HG03520 (cell line): ENCODE measurements around the gene FAM53A.
"Not testable (repeated sequence)": the region's sequence is repeated elsewhere in the genome, so short reads cannot be mapped to it uniquely, and the experiment has no call there.

Experiments
- ATAC-seq: cut with Tn5 transposase; IDR thresholded peaks from one replicate; pipeline ENCODE4 v1.9.1; 2021; ENCODE audit warnings: mild to moderate bottlenecking, moderate library complexity; ENCODE audit not compliant: unreplicated experiment

The FAM53A gene

DNA sequence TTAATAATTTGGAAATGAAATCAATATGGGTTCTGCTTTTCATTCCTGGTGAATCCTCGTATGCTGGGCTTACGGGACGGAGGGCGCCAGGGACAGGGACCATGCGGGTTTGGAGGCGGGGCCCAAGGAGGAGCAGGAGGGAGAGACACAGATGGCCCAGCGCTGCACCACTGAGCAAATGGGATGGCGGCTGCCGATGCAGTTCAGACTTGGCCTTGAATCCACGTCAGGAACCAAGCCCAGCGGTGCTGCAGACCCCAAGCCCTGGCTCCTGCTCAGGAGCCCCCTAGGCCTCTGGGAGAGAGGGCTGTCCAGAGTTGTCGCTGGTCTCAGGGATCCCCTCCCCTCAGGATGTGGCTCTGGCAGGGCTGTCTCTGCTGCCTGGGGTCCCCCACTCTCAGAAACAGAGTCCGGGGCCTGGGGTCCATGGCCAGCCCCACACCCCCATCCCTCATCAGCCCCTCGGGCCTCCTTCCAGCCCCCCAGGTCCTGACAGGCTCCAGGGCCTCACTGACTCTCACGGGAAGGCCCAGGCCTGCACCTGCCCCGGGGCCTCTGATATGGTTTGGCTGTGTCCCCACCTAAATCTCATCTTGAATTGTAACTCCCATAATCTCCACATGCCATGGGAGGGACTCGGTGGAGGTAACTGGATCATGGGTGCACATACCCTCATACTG is 75.2 kb downstream of the FAM53A start:
- ATAC-seq, result no peak

DNA sequence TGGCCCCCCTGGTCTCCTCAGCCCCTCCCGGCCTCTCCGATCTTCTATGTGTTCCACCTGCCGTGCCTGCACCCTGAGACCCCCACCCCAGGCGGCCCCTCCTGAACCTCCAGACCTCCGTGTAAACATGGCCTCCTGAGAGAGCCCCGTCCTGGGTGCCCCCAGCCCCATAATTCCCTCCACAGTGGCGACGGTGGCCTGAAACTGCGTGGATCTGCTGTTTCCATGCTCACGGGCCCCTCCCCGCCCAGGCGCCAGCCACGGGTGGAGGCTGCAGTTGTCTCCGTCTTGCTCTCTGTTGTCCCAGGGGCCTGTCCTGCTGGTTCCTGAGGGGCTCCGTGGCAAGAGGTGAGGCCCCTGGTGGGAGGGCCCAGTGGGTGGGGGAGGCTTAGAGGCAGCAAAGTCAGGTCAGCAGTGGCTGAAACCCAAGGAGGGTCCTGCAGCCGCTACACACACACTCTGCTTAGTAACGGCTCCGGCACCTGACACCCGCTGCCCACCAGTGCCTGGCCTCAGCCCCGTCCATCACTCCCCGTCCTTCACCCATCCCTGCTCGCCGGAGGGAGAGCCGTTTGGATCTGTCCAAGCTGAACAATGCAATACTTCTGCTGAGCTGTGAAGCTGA is 75.8 kb downstream of the FAM53A start:
- ATAC-seq, result no peak

DNA sequence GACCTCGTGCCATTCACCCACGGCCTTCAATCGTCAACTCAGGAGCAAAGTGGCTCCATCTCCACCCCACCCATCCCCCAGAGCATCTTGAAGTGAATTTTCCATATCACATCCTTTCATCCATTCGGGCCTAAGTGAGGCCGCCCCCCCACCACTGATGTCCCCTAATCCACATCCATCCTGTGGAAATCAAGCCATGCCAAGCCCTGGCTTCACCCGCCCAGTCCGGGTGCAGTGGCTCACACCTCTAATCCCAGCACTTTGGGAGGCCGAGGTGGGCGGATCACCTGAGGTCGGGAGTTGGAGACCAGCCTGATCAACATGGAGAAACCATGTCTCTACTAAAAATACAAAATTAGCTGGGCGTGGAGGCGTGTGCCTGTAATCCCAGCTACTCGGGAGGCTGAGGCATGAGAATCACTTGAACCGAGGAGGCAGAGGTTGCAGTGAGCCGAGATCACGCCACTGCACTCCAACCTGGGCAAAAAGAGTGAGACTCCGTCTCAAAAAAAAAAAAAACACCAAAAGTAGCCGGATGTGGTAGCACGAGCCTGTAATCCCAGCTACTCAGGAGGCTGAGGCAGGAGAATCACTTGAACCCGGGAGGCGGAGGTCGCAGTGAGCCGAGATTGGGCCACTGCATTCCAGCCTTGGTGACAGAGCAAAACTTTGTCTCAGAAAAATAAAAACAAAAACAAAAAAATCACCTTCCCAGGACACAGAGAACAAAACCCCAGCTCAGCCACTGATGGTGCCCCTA is 76.5 kb downstream of the FAM53A start:
- ATAC-seq, result not testable (repeated sequence)

DNA sequence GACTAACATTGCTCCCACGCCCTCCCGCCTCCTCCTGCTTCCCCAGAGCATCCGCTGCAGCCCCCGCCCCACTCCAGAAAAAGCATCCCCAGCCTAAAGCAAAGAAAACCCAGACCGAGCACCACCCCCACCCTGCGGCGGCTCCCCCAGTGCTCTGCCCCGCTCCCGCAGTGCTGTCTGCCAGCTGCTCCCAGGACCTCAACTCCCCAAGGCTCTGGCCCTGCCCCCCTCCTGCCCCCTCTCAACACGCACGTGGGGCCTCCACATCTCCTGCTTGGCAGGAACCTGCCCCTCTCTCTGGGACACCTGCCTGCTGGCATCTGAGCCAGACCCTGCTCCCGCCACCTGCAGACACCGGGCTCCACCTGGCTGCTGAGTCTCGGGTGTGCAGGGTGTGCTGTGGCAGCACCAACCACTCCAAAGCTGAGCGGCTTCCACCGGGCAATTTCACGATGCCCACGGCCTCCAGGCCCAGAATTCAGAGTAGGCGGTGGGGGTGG is 79.4 kb downstream of the FAM53A start:
- no peak for ATAC-seq

DNA sequence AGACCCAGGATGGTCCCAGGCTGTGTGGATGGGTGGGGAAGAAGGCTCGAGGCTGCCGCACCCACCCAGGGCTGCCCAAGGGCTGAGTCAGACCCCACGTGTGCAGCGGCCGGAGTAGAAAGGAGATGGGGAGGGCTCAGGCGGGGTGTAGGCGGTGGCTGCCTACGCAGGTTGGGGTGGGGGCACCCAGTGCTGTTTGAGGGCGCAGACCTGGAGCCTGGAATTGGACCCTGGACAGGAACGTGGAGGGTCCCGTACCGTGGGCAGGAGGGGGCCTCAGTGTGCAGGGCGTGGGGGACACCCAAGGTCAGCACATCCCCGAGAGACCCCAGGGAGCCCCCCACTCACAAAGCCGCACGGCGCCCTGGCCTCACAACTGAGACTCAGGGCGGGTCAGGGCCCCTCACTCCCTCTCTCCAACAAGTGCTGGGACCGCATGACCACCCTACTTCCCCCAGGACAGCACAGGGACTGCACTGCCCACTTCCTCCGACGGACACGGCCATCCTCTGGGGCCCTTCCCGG is 79.9 kb downstream of the FAM53A start:
- no peak for ATAC-seq

DNA sequence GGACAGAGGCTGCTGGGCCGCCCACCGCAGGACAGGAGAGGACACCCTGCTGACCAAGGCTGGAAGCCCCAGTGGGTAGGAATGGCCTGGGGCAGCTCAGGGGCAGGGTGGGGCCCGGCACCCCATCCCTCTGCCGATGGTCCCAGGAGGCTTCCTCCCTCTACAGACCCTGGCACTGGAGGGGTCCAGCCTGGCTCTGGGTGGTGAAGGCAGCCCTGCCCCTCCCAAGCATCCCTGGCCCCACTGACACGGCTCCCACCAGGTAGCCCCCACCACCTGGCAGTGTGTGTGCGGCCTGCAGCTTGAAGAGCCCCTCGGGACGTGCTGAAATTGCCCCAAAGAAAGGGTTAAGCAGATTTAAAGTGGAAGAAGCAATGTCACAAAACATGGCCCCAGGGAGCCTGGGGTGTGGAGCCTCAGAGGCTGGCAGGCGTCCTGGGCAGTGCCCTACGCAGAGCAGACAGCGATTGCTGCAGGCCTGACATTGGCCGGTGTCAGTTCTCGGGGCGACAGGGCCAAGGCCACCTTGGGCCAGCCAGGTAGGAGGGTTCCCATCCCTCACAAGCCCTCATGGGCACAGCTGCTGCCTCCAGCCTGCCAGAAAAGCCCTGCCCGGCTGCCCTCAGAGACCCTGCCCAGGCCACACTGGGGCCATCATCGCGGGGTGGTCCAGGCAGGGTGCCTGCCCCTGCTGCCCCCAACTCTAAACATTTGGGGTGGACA is 80.5 kb downstream of the FAM53A start:
- no peak for ATAC-seq

DNA sequence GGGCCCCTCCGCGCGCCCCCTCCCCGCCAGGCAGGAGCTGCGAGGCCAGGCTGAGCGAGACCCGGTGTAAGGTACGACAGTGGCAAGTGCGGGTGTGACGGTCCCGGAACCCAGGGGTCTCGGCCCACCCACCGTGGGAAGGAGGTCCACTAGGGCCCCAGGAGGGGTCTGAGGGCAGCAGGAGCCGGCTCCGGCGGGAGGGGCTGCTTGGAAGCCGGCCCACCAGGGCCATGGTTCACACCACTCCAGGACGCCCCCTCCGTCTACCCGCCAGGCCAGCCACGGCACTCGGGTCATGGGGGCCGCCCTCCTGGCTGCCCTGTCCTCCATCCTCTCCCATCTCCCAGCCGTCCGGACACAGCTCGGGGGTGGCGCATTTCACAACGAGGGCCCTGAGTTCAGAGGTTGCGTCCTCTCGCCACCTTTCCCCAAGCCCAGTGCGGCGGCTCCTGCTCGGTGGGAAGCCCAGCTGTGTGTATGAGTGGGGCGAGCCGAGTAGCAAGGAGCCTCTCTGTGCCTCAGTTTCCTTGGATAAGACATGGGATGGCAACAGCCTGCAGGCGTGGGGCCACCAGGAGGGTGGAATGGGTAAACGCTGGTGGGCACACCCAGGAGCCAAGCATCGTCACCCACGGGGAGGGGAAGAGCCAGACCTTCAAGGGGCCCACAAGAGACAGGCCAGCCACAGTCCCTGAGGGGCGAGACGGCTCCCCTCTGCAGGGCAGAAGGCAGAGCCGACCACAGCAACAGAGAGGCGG is 81.3 kb downstream of the FAM53A start:
- no peak for ATAC-seq

DNA sequence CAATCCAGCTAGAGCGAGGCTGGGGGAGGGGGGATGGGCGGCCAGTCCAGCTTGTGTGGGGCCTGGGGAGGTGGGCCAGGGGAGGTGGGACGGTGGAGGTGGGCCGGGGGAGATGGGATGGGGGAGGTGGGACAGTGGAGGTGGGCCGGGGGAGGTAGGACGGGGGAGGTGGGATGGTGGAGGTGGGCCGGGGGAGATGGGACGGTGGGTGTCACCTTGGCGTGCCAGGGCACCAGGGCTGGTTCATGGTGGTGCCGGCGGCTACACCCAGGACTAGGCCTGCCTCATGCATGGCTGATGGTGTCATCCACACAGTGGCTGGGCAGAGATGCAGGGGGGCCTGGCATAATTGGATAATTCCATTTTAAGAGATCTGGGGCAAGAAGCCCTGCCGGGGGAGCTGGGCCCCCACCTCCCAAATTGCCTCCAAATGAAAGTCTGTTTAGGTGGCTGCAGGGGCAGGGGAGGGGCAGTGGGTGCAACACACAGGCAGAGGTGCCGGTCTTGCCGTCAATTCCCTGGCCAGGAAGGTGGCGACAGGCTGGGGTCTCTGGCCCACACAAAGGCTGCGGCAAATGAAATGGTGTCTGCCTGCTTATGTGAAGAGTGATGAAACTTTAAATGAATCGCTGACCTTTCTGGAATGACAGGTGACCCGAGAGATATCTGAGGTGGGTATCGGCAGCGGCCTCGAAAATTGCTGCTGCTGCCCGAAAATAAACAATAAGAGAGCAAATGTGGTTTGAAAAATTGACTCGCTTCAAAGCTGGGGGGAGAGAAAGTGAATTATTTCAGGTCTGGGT is 82.1 kb downstream of the FAM53A start:
- ATAC-seq, result no peak

DNA sequence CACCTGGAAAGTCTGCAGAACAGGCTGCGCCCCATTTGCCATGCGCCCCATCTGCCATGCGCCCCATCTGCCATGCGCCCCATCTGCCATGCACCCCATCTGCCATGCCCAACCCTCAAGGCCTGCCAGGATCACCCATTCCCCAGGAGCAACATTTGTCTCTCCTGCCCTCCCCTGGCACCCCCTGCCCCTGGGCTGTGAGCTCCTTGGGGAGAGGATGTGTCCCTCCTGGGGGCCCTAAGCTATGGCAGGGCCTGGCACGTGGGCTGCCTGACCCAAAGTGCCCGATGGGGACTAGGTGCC is 82.6 kb downstream of the FAM53A start:
- ATAC-seq, result no peak

DNA sequence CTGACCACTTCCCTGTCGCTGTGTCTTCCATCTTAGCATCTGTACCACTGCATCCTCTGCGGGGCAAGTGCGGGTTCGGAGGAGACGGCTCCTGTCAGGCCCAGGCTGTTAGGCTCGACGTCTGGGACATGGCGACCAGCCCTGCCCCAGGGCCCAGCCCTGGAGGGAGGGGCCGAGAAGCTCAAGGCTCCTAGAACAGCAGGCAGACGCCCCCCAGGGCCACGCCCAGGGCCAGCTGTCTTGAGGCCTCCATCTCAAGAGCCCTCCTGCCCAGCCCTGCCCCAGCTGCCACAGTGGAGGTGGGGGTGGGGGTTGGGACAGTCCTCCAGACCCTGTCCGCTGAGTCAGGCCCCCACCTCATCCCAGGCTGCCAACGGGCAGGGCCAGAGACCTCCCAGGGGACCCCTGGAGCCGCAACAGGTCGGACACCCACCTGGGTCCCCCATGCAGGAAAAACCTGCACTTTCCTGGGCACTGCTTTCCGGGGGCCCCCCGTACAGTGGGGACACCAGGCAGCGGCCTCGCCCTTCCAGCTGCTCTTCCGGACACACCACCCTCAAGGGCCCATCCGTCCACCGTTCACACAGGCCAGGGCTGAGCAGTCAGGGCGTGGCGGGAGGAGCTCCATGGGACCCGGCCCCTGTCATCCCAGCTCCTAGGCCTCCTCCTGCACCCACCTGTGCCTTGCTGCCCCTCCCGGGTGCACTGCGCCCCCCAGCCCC is 83.1 kb downstream of the FAM53A start:
- ATAC-seq, result no peak

DNA sequence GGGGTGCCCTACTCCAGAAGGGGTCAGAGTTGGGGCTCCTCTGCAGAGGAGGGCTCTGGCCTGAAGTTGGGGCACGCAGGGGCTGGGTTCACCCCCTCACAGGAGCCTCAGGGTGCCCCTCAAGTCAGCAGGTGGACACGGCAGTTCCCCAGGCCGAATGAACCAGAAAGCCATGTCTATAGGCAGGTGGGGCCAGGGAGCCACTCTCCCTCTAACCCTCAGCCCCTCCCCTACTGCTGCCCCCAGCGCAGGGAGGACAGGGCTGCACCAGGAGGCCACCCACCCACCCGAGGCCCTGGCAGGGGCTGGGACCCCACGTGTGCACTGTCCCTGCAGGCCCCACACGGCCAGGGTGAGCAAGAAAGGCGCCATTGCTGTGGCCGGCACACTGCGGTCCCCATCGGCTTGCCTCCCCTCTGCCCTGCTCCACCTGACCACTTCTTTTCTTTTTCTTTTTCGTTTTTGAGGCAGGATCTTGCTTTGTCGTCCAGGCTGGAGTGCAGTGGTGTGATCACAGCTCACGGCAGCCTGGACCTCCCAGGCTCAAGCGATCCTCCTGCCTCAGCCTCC is 83.8 kb downstream of the FAM53A start:
- no peak for ATAC-seq

DNA sequence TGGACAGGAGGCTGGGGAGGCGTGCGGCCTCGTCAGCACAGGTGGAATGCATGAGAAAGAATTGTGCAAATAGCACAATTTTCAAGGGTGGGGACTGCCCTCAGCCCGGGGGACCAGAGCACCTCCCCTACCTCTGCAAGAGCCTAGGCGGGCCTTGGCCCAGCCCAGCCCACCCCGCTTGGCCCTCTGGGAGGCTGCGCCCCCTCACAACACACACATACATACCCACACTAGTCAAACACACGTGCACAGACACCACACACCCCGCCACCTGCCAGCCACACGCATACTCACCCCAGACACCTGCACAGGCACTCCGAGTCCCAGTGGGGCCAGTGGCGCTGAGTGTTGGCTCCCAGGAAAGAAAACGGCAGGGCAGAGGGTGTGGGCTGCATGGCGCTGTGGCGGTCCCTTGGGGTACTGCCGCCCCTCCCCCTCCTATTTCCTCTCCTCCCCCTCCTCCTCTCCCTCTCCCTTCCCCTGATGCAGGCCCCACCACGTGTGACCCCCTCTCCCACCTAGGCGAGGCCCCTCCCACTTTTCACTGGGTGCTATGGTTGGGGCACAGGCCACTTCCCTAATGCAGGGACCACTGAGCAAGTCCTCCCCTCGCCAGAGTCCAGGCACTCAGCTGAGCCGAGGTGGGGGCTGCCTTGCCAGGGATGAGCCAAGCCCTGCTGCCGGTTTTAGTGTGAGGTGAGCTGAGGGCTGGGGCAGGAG is 84.5 kb downstream of the FAM53A start:
- no peak for ATAC-seq

DNA sequence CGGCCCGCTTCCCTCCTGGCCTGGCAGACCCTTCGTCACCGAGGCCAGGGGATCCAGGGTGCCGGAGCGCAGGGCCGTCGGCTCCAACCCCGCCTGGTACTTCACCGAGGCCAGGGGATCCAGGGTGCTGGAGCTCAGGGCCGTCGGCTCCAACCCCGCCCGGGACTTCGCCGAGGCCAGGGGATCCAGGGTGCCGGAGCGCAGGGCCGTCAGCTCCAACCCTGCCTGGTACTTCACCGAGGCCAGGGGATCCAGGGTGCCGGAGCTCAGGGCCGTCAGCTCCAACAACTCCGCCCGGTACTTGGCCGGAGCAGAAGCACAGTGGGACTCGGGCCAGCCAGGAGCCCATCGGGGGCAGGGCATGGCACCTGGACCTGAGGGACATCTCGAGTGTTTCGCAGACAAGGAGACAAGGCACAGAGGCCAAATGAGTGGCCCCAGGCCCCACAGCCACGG is 85.1 kb downstream of the FAM53A start:
- no peak for ATAC-seq

DNA sequence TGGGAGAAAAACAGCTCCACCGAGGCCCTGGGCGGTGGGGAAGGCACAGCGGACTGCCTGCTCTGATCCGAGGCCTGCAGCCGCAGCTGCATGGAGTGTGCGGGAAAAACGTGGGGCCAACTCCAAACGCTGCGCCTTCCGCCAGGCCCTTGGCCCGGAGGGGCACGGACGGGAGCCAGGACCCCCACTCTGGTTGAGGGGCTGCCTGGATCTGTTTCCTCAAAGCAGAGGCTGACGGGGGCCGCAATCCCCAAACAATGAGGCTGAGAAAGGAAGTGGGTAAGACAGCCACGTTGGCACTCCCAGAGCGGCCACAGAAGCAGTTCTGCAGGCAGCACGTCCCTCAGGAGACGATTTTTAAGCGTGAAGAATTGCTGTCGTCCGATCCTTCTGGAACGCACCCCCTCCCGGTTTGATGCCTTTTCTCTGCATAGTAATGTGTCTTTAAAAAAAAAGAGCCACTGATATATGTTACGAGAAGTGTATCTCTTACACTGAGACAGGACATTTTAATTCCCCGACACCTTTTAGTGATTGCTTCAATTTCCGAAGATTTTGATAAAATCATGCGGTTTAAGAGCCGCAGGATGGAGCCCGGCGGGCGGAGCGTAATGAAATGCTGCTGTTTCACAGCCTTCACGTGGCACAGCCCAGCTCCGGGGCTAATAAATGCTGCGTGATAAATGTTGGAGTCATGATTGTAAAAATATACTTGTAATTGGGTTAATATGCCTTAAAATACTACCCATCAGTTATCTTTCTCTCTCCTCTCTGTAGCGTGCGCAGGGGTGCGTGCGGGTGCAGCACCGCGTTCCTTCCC is 85.7 kb downstream of the FAM53A start:
- ATAC-seq, result no peak

DNA sequence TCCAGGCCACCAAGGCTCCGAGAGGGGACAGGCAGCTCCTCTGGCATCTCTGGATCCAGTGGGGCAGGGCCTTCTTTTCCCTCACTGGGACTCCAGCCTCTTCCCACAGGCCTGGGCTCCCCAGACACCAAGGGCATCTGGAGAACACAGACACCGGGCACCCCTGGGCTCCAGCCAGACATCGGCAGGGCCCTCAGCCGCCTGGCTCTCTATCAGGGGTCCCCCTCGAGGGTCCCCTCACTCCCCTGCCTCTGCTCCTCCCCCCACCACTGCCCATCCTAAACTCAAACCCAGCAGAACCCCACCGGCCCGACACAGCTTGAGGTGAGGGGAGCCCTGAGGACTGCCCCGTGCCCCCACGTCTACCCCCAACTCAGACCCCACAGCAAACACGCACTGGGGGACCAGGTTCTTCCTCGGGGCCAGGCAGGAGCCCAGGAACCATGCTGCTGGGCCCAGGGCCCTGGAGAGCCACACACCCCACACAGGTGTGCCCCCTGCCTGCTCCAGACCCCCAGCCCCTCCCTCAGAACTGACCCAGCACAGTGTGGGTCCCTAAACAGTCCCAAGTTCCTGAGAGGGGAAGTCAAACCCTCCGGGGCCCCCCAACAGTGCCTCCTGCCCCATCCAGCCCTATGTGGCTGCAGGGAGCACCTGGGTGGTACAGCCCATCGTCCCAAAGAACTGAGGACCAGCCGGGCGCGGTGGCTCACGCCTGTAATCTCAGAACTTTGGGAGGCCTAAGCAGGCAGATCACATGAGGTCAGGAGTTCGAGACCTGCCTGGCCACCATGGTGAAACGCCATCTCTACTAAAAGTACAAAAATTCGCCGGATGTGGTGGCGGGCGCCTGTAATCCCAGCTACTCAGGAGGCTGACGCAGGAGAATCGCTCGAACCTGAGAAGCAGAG is 86.8 kb downstream of the FAM53A start:
- no peak for ATAC-seq

DNA sequence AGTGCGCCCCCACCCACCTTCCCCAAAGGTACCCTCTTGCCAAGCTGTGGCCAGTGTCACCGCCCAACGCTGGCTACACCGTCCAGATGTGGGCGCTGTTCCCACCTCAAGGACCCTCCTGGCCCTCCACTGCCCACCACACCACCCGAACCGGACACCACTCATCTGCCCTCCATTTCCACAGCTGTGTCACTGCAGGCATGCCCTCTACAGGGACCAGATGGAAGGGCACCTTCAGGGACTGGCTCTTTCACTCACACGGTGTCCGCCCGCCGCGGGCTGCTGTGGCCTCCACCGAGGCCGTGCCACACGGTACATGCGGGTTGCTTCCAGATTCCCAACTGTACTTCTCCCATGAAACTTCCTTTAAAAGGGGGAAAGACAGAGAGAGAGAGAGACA is 87.7 kb downstream of the FAM53A start:
- ATAC-seq, result no peak
